A673 (cell line): ENCODE measurements around the gene NAT9. TPM values are rescaled to one million over a fixed set of nuclear protein-coding genes. Genes with fewer than 3 reads are reported as not detected.

Experiments
- BruUV-seq: library from RNA; stranded (reverse); fragments of 400-500 nt; replicated peaks from 2 replicates; lab custom pipeline; 2021; lab: Mats Ljungman, UMichigan
- CTCF ChIA-PET: fragments of 300-600 bp; sonication (Branson Sonifier 250); formaldehyde crosslinking; loops from one replicate; lab custom pipeline; 2022; ENCODE audit warnings: antibody characterized with exemption; lab: Charles Lee
- POLR2A ChIA-PET: fragments of 300-600 bp; sonication (Branson Sonifier 250); formaldehyde crosslinking; loops from one replicate; lab custom pipeline; 2022; ENCODE audit warnings: antibody characterized with exemption; ENCODE audit not compliant: low non-redundant PET; lab: Charles Lee
- DNase-seq: peaks from one replicate; pipeline ENCODE4 v3.0.0-alpha.2; 2015; ENCODE audit warnings: low spot score
- H3K27ac ChIP-seq: fragments of 200-600 bp; sonication (generic); 2 replicates; pipeline ENCODE4 v1.5.1; 2016; ENCODE audit warnings: mixed run types, low read depth, mild to moderate bottlenecking, mixed read lengths, antibody characterized with exemption, low read length; ENCODE audit not compliant: poor library complexity, severe bottlenecking
- H3K27me3 ChIP-seq: fragments of 200-600 bp; sonication (generic); replicated peaks from 2 replicates; pipeline ENCODE4 v1.6.1; 2017; ENCODE audit warnings: mixed run types, low read depth, mild to moderate bottlenecking, mixed read lengths, antibody characterized with exemption, low read length; ENCODE audit not compliant: insufficient read depth, poor library complexity
- H3K36me3 ChIP-seq: fragments of 200-600 bp; sonication (generic); 2 replicates; pipeline ENCODE4 v1.6.1; 2016; ENCODE audit warnings: mixed run types, mild to moderate bottlenecking, mixed read lengths, antibody characterized with exemption, low read length; ENCODE audit not compliant: insufficient read depth, poor library complexity, severe bottlenecking
- H3K4me1 ChIP-seq: fragments of 200-600 bp; sonication (generic); 2 replicates; pipeline ENCODE4 v1.6.1; 2017; ENCODE audit warnings: mixed run types, mild to moderate bottlenecking, mixed read lengths, antibody characterized with exemption, low read length; ENCODE audit not compliant: insufficient read depth, poor library complexity, severe bottlenecking
- H3K4me3 ChIP-seq: fragments of 200-600 bp; sonication (generic); 2 replicates; pipeline ENCODE4 v1.5.1; 2016; ENCODE audit warnings: low read depth, mixed run types, mild to moderate bottlenecking, mixed read lengths, low read length; ENCODE audit not compliant: poor library complexity, severe bottlenecking
- H3K9me3 ChIP-seq: fragments of 200-600 bp; sonication (generic); 2 replicates; pipeline ENCODE4 v1.6.1; 2016; ENCODE audit warnings: mixed run types, low read depth, mild to moderate bottlenecking, mixed read lengths, antibody characterized with exemption, low read length; ENCODE audit not compliant: poor library complexity, severe bottlenecking
- CTCF ChIP-seq: fragments of 300-800, 200-600 bp; sonication (generic); conservative IDR thresholded peaks from 2 replicates; pipeline ENCODE4 v1.5.1; 2017; ENCODE audit warnings: low read depth, mild to moderate bottlenecking, antibody characterized with exemption, low read length, moderate library complexity, mixed read lengths
- EZH2 ChIP-seq: fragments of 200-600 bp; sonication (generic); IDR thresholded peaks from 2 replicates; pipeline ENCODE4 v1.6.1; 2017; ENCODE audit warnings: borderline replicate concordance, low read depth, mild to moderate bottlenecking, mixed read lengths, antibody characterized with exemption, low read length; ENCODE audit not compliant: poor library complexity, severe bottlenecking
- intact Hi-C: fragments of 100-400 bp; cut with micrococcal nuclease; formaldehyde crosslinking; loops from one replicate; pipeline ENCODE4 v1.10.0; 2022; ENCODE audit not compliant: unreplicated experiment
- total RNA-seq: library from RNA; stranded (reverse); gene quantifications from 2 replicates; pipeline ENCODE4 v1.2.3, GENCODE V29; 2021

The NAT9 gene
- total RNA-seq, 1 experiment from 2014 or later, result 60.6 TPM

- Histone ChIP-seq H3K27ac (no peak overlapping the region), H3K9me3 (no peaks in the 10 kb centered on the region), H3K36me3 (peaks cover 29% of the 10 kb centered on the region), H3K4me1 (no peaks in the 10 kb centered on the region), H3K27me3 (no peaks in the 10 kb centered on the region), H3K4me3 (no peak overlapping the region)
- CTCF ChIA-PET, result interaction anchor here (0.6 kb wide), 1 partner anchor 51 kb away, joined by 7 read pairs; no protein-coding TSS in a partner anchor
- TF ChIP-seq EZH2 (no peak), CTCF (no peak)
- intact Hi-C loops, result no loop called here
- no peak for DNase-seq
- BruUV-seq, result no TSS peak
- POLR2A ChIA-PET, result no interaction called here
These were observed 20.7 kb upstream of the NAT9 start for GRCh38 chr17:74796866-74797265.

- H3K36me3 ChIP-seq, result peaks cover 29% of the 10 kb centered on the region
- H3K4me3 ChIP-seq, result no peak overlapping the region
- TF ChIP-seq CTCF (no peak), EZH2 (no peak)
- no peaks in the 10 kb centered on the region for H3K27me3 ChIP-seq
- ChIA-PET CTCF (interaction anchor here (0.6 kb wide), 1 partner anchor 51 kb away, joined by 7 read pairs; no protein-coding TSS in a partner anchor), POLR2A (no interaction called here)
- no TSS peak for BruUV-seq
- intact Hi-C loops, result no loop called here
- no peak for DNase-seq
- no peak overlapping the region for H3K27ac ChIP-seq
- H3K9me3 ChIP-seq, result no peaks in the 10 kb centered on the region
- no peaks in the 10 kb centered on the region for H3K4me1 ChIP-seq
These were observed 20.1 kb upstream of the NAT9 start for GRCh38 chr17:74796211-74796610.

- no peaks in the 10 kb centered on the region for H3K27me3 ChIP-seq
- H3K27ac ChIP-seq, result no peak overlapping the region
- no peak overlapping the region for H3K4me3 ChIP-seq
- no TSS peak for BruUV-seq
- intact Hi-C loops, result no loop called here
- no peaks in the 10 kb centered on the region for H3K9me3 ChIP-seq
- ChIA-PET CTCF (no interaction called here), POLR2A (no interaction called here)
- no peak for DNase-seq
- no peaks in the 10 kb centered on the region for H3K4me1 ChIP-seq
- H3K36me3 ChIP-seq, result peaks cover 32% of the 10 kb centered on the region
- TF ChIP-seq EZH2, result no peak
These were observed 19.3 kb upstream of the NAT9 start for GRCh38 chr17:74795327-74796020.
